Measurements from ENCODE around the gene TAS2R39. TPM values are rescaled to one million over a fixed set of nuclear protein-coding genes. Genes with fewer than 3 reads are reported as not detected.

TAS2R39 gene
- polyA plus RNA-seq, 1 donor, result not detected

DNA sequence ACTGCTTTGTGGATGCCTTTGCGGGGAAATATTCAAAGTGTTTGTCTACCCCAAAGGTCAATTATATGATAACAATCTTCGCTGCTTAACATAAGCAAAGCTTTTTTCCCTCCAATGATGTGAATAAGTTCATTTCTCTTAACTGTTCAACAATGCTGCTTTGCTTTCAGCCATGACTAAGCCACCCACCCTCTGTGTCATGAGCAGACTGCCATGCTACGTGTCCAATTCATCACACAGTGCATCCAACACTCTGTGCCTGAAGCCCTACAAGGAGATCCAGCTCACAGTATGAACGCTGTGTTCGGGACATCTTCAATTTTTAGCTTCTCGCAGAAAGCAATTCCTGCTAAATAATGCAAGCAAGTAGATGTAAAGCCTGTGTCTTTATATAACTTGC, 32.9 kb downstream of the TAS2R39 start:
- no peak for DNase-seq

DNA sequence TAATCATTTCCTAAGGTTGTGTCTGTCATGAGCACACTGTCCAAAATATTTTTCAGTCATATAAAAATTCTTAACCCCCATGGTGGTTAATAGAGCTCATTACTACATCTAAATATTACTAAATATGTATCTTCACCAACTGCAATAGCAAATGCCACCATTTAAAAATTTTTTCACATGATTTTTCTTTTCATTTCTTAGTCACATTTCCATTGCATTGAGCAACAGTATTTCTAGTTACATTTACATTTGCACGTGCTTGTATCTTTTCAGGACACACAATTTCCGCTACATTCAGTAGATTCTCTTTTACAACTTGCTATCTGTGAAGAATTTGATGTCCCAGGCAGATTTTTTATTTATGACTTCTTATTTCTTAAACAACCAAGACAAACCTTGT, 33.5 kb downstream of the TAS2R39 start:
- no peak for DNase-seq

DNA sequence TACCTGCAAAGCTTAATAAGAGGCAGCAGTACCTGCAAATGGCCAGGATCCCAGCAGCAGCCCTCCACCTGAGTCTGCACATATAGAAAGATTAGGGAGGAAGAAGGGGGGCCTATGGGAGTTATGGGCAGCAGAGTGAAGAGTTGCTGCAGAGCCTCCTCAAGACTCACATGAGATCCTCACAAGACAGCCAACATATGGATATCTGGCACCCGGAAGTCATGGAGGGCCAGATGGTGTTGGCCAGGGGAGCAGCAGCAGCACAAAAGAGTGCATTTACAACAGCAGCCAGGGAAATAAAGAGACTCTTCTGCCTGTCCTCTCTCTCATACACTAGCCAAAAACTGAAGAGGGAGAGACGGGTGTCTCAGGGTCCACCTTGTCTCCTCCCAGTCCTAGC, 34.6 kb downstream of the TAS2R39 start:
- DNase-seq, result no peak

DNA sequence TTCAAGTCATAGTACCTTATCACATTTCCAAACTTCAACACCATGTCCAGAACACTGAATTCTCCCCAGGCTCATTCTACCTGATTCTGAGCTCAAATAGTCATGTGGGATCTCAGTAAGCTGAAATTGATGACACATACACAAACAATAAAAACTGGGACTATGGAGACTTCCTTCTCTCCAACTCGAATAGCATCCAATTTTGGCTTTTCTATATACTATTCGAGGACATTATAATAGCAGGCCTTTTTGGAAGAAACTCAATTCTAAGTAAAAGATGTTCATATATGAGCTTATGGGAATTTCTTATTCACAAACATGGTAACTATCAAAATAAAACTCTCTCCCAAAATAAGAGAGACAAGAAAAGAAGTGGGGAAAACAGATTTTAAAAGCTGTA, 38.1 kb downstream of the TAS2R39 start:
- no peak for DNase-seq

DNA sequence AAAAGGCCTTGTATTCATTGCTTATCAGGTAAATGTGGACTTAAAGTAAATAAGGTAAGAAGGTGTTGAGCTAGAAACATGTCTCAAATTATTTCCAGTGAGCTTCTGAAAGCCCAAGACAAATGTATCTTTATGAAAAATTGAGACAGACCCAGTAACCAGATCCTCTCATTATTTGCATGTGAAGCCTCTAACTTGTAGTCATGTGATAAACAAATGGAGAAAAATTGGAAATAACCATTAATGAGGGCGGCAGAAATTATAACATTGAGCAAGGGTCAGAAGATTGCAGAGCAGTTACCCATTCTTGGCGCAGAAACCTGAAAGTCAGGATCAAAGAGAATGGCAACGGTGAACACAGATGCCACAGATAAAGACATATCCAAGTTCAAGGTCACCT, 38.5 kb downstream of the TAS2R39 start, which contains the start of gene TAS2R40:
Gene TAS2R40, plus strand, starts transcription at position 301 of the 400 bp plus-strand sequence. Its CDS starts 42 bp downstream, at position 343.
- DNase-seq, result no peak

DNA sequence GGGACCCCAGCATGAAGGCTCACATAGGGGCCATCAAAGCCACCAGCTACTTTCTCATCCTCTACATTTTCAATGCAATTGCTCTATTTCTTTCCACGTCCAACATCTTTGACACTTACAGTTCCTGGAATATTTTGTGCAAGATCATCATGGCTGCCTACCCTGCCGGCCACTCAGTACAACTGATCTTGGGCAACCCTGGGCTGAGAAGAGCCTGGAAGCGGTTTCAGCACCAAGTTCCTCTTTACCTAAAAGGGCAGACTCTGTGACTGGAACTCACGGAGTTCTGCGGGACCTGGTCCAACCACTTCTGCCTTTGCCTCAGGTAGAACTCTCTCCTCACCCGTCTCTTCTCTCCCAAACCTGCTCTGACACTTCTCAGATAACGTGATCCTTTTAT, 39.6 kb downstream of the TAS2R39 start:
- DNase-seq, result no peak

DNA sequence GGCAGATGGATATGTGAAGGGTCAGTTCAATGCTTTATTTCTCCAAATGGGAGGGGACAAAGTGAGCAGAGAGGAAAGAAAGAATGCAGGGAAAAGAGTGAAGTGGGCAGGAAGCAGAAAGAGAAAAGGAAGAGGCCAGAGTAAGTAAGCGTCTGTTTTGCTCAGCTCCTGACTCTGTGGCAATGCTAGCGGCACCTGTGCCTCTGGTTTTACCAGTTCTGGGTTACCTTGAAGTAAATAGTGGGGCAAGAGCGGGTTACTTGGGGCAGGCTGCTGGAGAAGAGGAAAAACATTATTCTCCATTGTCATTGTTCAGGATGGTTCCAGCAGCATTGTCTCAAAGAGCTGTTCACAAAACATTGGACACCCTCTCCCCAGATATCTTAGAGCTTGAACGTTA, 40.6 kb downstream of the TAS2R39 start:
- no peak for DNase-seq

DNA sequence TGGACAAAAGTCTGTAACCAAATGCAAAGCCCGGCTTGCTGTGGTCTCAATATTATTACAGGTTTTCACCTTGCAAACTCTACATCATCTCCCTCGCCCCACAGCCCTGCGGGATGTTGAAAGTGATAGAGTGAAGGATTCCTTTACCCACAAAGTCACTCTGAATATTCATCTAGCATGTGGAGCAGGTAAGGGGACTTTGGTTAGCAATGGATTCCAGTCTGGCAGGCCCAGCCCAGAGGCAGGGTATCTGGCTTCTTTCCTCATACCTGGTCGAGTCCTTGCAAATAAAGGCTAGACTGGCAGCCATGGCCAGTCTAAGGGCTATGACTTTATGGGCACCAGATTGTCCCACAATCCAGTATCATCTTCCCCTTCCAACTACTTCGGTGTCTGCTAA, 41.8 kb downstream of the TAS2R39 start:
- DNase-seq, result no peak

DNA sequence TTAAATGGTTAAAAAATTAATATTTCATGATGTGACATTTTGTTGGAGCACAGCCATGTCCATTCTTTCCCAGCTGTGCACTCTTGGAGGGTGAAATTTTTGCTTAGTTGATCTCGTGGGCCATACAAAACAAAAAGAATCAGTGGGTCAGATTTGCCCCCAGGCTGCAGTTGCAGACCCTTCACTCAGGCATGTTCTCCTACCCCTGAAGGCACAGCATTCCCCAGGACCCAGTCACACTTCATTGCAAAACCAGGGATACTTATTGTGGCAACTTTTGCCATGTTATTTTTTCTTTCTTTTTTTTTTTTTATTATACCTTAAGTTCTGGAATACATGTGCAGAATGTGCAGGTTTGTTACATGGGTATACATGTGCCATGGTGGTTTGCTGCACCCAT, 44.6 kb downstream of the TAS2R39 start:
- no peak for DNase-seq

DNA sequence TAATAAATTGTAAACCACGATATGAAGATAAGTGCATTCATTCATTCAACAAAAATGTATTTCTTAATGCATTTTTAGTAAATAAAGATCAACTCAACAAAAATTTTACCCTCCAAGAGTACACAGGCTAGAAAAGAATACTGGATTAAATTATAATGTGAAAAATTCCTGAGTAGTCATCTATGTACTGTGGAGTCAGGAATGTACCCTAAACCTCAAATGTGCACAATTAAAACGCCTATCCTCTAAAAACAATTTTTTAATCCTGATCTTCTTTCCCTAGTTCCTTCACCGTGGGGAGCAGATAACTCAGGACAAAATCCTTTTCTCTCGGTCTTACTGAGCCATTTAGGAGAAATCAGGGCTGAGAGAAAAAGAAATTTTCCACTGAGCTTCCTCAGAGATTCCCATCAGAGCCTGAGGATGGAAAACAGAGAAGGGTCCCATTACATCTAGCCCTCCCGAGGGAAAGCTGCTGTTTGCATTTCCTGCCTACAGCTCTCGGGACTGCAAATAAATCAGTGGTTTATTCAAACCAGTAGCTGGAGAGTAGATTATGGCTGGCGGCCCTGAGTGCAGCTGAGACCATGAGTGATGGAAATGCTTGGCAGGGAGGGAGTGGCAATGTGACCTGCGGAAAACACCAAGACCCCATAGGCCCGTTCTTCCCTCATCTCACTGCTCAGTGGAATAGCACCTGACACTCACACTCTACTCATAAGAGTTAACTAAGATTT, 46.0 kb downstream of the TAS2R39 start:
- DNase-seq, result peak; percentile 33

DNA sequence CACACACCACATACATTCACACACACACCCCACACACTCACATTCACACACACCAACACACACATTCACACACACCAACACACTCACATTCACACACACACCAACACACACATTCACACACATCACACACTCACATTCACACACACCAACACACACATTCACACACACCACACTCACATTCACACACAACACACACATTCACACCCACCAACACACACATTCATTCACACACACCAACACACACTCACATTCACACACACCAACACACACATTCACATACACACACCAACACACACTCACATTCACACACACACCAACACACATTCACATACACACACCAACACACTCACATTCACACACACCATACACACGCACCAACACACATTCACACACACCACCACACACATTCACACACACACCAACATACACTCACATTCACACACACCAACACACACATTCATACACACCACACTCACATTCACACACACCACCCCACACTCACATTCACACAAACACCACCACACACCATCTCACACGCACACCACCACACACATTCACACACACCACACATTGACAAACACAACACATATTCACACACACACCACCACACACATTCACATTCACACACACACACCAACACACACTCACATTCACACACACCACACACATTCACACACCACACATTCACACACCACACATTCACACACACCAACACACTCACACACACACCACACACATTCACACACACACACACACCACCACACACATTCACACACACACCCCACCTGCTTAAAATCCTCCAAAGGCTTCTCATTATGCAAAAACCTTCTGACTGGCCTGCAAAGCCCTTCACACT, 47.6 kb downstream of the TAS2R39 start:
- DNase-seq, result no peak

Other genes with a start within 250 kb of the TAS2R39 start
- gene TRPV5, start 249.7 kb upstream of the TAS2R39 start, polyA plus RNA-seq (ENCODE audit: insufficient read length), result 1.5 TPM
- 1.5 TPM for gene LLCFC1, start 243.9 kb upstream of the TAS2R39 start, polyA plus RNA-seq (ENCODE audit: insufficient read length)
- gene KEL, start 221.1 kb upstream of the TAS2R39 start, polyA plus RNA-seq (ENCODE audit: insufficient read length), result 3.8 TPM
- gene OR9A2, start 156.3 kb upstream of the TAS2R39 start, polyA plus RNA-seq (ENCODE audit: insufficient read length), result not detected
- not detected for gene OR6V1, start 131.1 kb upstream of the TAS2R39 start, polyA plus RNA-seq (ENCODE audit: insufficient read length)
- not detected for gene PIP, start 51.3 kb upstream of the TAS2R39 start, polyA plus RNA-seq (ENCODE audit: insufficient read length)
- not detected for gene TAS2R40, start 38.6 kb downstream of the TAS2R39 start, polyA plus RNA-seq (ENCODE audit: insufficient read length)
- 199 TPM for gene GSTK1, start 80.0 kb downstream of the TAS2R39 start, polyA plus RNA-seq (ENCODE audit: insufficient read length)
- gene TMEM139, start 101.5 kb downstream of the TAS2R39 start, polyA plus RNA-seq (ENCODE audit: insufficient read length), result 55.7 TPM
- gene CASP2, start 104.9 kb downstream of the TAS2R39 start, polyA plus RNA-seq (ENCODE audit: insufficient read length), result 69.9 TPM
- gene CLCN1, start 132.7 kb downstream of the TAS2R39 start, polyA plus RNA-seq (ENCODE audit: insufficient read length), result 0.35 TPM
- gene FAM131B, start 179.3 kb downstream of the TAS2R39 start, polyA plus RNA-seq (ENCODE audit: insufficient read length), result 2.1 TPM
- gene ZYX, start 197.9 kb downstream of the TAS2R39 start, polyA plus RNA-seq (ENCODE audit: insufficient read length), result 63.9 TPM
- gene EPHA1, start 225.4 kb downstream of the TAS2R39 start, polyA plus RNA-seq (ENCODE audit: insufficient read length), result 20.2 TPM